Stimulated activated CD4-positive, alpha-beta T cell treated with anti-CD3 and anti-CD28 coated beads, Interleukin-12 subunit alpha, Interleukin-12 subunit beta, amount 100 ng/mL, for 24 hours (primary cell): ENCODE results near the gene TSR3.

Source experiments
- DNase-seq, 2 experiments: peaks; one replicate each; pipeline ENCODE4 v3.0.0-alpha.2; 2020; ENCODE audit warnings: low read depth in 2 of 2

TSR3 gene

GRCh38 chr16:1354815-1355540 is 3.3 kb upstream of the TSR3 start:
- DNase-seq = no peak

- no peak for DNase-seq
These were observed 480 bp downstream of the TSR3 start for GRCh38 chr16:1351215-1351581.

- DNase-seq = no peak
These were observed 987 bp downstream of the TSR3 start for GRCh38 chr16:1350691-1351090.

GRCh38 chr16:1349951-1350350 is 1.7 kb downstream of the TSR3 start:
- no peak for DNase-seq

GRCh38 chr16:1349351-1349750 is 2.3 kb downstream of the TSR3 start:
- no peak for DNase-seq

GRCh38 chr16:1348926-1349325 is 2.8 kb downstream of the TSR3 start:
- no peak for DNase-seq

GRCh38 chr16:1348441-1348840 is 3.2 kb downstream of the TSR3 start:
- DNase-seq = no peak

- DNase-seq = no peak
These were observed 3.7 kb downstream of the TSR3 start for GRCh38 chr16:1347962-1348361.

- DNase-seq = no peak
These were observed 4.3 kb downstream of the TSR3 start for GRCh38 chr16:1347286-1347855.

- no peak for DNase-seq
These were observed 5.0 kb downstream of the TSR3 start for GRCh38 chr16:1346422-1347285.

GRCh38 chr16:1345651-1346421 is 5.8 kb downstream of the TSR3 start:
- DNase-seq = no peak

- DNase-seq = no peak
These were observed 6.6 kb downstream of the TSR3 start for GRCh38 chr16:1345087-1345486.

- no peak for DNase-seq
These were observed 7.2 kb downstream of the TSR3 start for GRCh38 chr16:1344499-1344898.

GRCh38 chr16:1343428-1344242 is 8.0 kb downstream of the TSR3 start:
- no peak for DNase-seq

- peak; percentile 78 to 93 for DNase-seq
These were observed 8.9 kb downstream of the TSR3 start for GRCh38 chr16:1342526-1343427.

GRCh38 chr16:1341495-1342420 is 9.9 kb downstream of the TSR3 start:
- DNase-seq = no peak

GRCh38 chr16:1340730-1341494 is 10.8 kb downstream of the TSR3 start:
- DNase-seq = no peak
